Panc1 (cell line): ENCODE results near the gene ERI2. TPM values are rescaled to one million over a fixed set of nuclear protein-coding genes. Genes with fewer than 3 reads are reported as not detected.
"Not testable (repeated sequence)": the region's sequence is repeated elsewhere in the genome, so short reads cannot be mapped to it uniquely, and the experiment has no call there.

Source experiments
- ATAC-seq: fragments of 200-7000 bp; cut with Tn5 transposase; 2 replicates; pipeline ENCODE4 v1.9.1; 2020; ENCODE audit warnings: mild to moderate bottlenecking, moderate library complexity
- BruUV-seq: library from RNA; stranded (reverse); fragments of 400-500 nt; replicated peaks from 2 replicates; lab custom pipeline; 2021; lab: Mats Ljungman, UMichigan
- CTCF ChIA-PET: fragments of 300-600 bp; sonication (Branson Sonifier 250); formaldehyde crosslinking; loops from one replicate; lab custom pipeline; 2022; ENCODE audit warnings: antibody characterized with exemption; lab: Charles Lee
- POLR2A ChIA-PET: fragments of 300-600 bp; sonication (Branson Sonifier 250); formaldehyde crosslinking; loops from one replicate; lab custom pipeline; 2022; ENCODE audit warnings: antibody characterized with exemption; lab: Charles Lee
- DNase-seq: peaks from one replicate; pipeline ENCODE4 v3.0.0-alpha.2; 2010; ENCODE audit warnings: low read depth, low spot score
- H3K27ac ChIP-seq: 2 replicates; pipeline ENCODE4 v1.5.1; 2011; ENCODE audit warnings: mild to moderate bottlenecking, low read length, inconsistent platforms
- H3K27me3 ChIP-seq: fragments of 200-500 bp; sonication (Bioruptor generic); 2 replicates; pipeline ENCODE4 v1.6.0; 2014; ENCODE audit warnings: low read length, inconsistent platforms; ENCODE audit not compliant: control insufficient read depth, insufficient read depth
- H3K36me3 ChIP-seq: fragments of 200-500 bp; sonication (Bioruptor generic); 2 replicates; pipeline ENCODE4 v1.5.1; 2014; ENCODE audit warnings: inconsistent platforms, mild to moderate bottlenecking, low read length, moderate library complexity; ENCODE audit not compliant: control insufficient read depth, insufficient read depth
- H3K4me1 ChIP-seq: 2 replicates; pipeline ENCODE4 v1.5.1; 2011; ENCODE audit warnings: inconsistent platforms, mild to moderate bottlenecking, low read length, moderate library complexity; ENCODE audit not compliant: control insufficient read depth, insufficient read depth
- H3K4me3 ChIP-seq, 2 experiments: 2 replicates each; pipeline ENCODE4 v1.5.1; 2011 to 2012; ENCODE audit warnings: low read depth in 2 of 2, low read length in 2 of 2, mild to moderate bottlenecking in 2 of 2, inconsistent platforms in 1 of 2, moderate library complexity in 1 of 2
- H3K9me3 ChIP-seq: fragments of 200-500 bp; sonication (Bioruptor generic); 2 replicates; pipeline ENCODE4 v1.5.1; 2014; ENCODE audit warnings: low read depth, mild to moderate bottlenecking, inconsistent platforms, low read length, moderate library complexity; ENCODE audit not compliant: control insufficient read depth, insufficient read depth
- POLR2AphosphoS5 ChIP-seq: IDR thresholded peaks from 2 replicates; pipeline ENCODE4 v1.6.1; 2012; ENCODE audit warnings: mild to moderate bottlenecking, low read depth, low read length, moderate library complexity
- SIN3A ChIP-seq: IDR thresholded peaks from 2 replicates; pipeline ENCODE4 v1.6.1; 2012; ENCODE audit warnings: low read depth, mild to moderate bottlenecking, low read length, moderate library complexity, borderline replicate concordance; ENCODE audit not compliant: insufficient read depth
- TCF7L2 ChIP-seq: IDR thresholded peaks from 2 replicates; pipeline ENCODE4 v1.6.1; 2011; ENCODE audit warnings: mild to moderate bottlenecking, low read depth, low read length, inconsistent platforms
- in situ Hi-C: cut with HindIII; loops from 2 replicates; pipeline ENCODE4 v1.10.0; 2016; ENCODE audit warnings: low sequenced_read_pairs, low pct_unique_long_range_greater_than_20kb
- intact Hi-C: fragments of 100-400 bp; cut with micrococcal nuclease; formaldehyde crosslinking; loops from one replicate; pipeline ENCODE4 v1.10.0; 2022; ENCODE audit not compliant: unreplicated experiment
- total RNA-seq: library from RNA; stranded (reverse); gene quantifications from one replicate; pipeline ENCODE4 v1.2.1, GENCODE V29; 2021; ENCODE audit not compliant: unreplicated experiment
- TF ChIP-seq, protein P1 (sequence below), 2 experiments: IDR thresholded peaks; 2 replicates each; pipeline ENCODE4 v1.6.1; 2011 to 2012; ENCODE audit warnings: low read depth in 2 of 2, control low read depth in 1 of 2, low read length in 1 of 2, mild to moderate bottlenecking in 1 of 2, moderate library complexity in 1 of 2; ENCODE audit not compliant: insufficient read depth in 1 of 2
- TF ChIP-seq, protein P2 (sequence below): fragments of 450-650 bp; IDR thresholded peaks from 2 replicates; pipeline ENCODE4 v1.5.1; 2017; ENCODE audit warnings: mild to moderate bottlenecking

The ERI2 gene
- total RNA-seq, 1 experiment from 2014 or later: 20.4 TPM

DNA sequence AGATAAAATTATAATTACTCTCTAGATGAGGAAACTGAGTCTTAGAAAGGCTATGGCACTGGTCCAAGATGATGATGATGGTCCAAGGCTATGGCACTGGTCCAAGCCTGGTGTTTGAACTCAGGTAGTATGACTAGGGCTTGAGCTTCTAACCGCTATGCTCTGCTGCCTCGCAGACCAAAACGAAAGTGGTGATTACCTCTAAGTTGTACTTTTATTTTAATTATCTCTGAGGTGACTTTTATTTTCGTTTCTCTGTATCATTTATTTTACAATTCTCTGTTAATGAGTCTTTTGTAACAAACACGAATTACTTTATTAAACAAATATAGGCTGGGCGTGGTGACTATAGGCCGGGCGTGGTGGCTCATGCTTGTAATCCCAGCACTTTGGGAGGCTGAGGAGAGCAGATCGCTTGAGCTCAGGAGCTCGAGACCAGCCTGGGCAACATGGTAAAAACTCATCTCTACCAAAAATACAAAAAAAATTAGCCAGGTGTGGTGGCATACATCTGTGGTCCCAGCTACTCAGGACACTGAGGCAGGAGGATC is 5.7 kb upstream of the ERI2 start:
- Histone ChIP-seq H3K36me3 (peaks cover 8% of the 10 kb centered on the region), H3K4me1 (peaks cover 9% of the 10 kb centered on the region; the same call in 1 of the 2 replicates), H3K27me3 (no peaks in the 10 kb centered on the region), H3K9me3 (no peaks in the 10 kb centered on the region), H3K4me3 (no peak overlapping the region), H3K27ac (no peak overlapping the region)
- DNase-seq (no peak), ATAC-seq (no peak)
- intact Hi-C loops (no loop called here), in situ Hi-C loops (no loop called here)
- POLR2A ChIA-PET: no interaction called here
- CTCF ChIA-PET: no interaction called here
- no TSS peak for BruUV-seq
- TF ChIP-seq, protein P1, sequence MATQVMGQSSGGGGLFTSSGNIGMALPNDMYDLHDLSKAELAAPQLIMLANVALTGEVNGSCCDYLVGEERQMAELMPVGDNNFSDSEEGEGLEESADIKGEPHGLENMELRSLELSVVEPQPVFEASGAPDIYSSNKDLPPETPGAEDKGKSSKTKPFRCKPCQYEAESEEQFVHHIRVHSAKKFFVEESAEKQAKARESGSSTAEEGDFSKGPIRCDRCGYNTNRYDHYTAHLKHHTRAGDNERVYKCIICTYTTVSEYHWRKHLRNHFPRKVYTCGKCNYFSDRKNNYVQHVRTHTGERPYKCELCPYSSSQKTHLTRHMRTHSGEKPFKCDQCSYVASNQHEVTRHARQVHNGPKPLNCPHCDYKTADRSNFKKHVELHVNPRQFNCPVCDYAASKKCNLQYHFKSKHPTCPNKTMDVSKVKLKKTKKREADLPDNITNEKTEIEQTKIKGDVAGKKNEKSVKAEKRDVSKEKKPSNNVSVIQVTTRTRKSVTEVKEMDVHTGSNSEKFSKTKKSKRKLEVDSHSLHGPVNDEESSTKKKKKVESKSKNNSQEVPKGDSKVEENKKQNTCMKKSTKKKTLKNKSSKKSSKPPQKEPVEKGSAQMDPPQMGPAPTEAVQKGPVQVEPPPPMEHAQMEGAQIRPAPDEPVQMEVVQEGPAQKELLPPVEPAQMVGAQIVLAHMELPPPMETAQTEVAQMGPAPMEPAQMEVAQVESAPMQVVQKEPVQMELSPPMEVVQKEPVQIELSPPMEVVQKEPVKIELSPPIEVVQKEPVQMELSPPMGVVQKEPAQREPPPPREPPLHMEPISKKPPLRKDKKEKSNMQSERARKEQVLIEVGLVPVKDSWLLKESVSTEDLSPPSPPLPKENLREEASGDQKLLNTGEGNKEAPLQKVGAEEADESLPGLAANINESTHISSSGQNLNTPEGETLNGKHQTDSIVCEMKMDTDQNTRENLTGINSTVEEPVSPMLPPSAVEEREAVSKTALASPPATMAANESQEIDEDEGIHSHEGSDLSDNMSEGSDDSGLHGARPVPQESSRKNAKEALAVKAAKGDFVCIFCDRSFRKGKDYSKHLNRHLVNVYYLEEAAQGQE (IDR thresholded peaks at IDR 0.05; ENCODE audit: insufficient read depth in 1 of 2, low read depth in 2 of 2, low read length in 1 of 2): no peak
- TF ChIP-seq SIN3A (no peak), TCF7L2 (no peak), POLR2AphosphoS5 (no peak)
- TF ChIP-seq, protein P2, sequence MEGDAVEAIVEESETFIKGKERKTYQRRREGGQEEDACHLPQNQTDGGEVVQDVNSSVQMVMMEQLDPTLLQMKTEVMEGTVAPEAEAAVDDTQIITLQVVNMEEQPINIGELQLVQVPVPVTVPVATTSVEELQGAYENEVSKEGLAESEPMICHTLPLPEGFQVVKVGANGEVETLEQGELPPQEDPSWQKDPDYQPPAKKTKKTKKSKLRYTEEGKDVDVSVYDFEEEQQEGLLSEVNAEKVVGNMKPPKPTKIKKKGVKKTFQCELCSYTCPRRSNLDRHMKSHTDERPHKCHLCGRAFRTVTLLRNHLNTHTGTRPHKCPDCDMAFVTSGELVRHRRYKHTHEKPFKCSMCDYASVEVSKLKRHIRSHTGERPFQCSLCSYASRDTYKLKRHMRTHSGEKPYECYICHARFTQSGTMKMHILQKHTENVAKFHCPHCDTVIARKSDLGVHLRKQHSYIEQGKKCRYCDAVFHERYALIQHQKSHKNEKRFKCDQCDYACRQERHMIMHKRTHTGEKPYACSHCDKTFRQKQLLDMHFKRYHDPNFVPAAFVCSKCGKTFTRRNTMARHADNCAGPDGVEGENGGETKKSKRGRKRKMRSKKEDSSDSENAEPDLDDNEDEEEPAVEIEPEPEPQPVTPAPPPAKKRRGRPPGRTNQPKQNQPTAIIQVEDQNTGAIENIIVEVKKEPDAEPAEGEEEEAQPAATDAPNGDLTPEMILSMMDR: no peak

DNA sequence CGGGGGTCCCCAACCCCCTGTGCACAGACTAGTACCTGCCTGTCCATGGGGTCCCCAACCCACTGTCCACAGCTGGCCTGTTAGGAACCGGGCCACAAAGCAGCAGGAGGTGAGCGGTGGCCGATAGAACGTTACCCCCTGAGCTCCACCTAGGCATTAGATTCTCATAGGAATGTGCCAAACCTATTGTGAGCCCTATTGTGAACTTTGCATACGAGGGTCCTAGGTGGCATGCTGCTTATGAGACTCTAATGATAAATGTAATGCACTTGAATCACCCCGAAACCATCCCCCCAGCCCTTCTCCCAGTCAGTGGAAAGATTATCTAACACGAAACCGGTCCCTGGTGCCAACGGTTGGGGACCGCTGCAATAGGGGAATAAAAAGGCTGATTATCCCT is 1.6 kb upstream of the ERI2 start:
- peak overlapping the region; percentile 93 for H3K27ac ChIP-seq
- peaks cover 9% of the 10 kb centered on the region for H3K4me1 ChIP-seq
- in situ Hi-C loops: no loop called here
- DNase-seq: no peak
- H3K4me3 ChIP-seq: peak overlapping the region in 1 of 2 experiments; percentile 75; a peak in 1 of 4 replicates
- H3K9me3 ChIP-seq: no peaks in the 10 kb centered on the region
- no TSS peak for BruUV-seq
- intact Hi-C loops: no loop called here
- TF ChIP-seq TCF7L2: no peak
- TF ChIP-seq, protein P1 (IDR thresholded peaks at IDR 0.05; ENCODE audit: insufficient read depth in 1 of 2, low read depth in 2 of 2, low read length in 1 of 2): no peak
- no peak for ATAC-seq
- ChIA-PET POLR2A (no interaction called here), CTCF (interaction anchor here (0.7 kb wide), 1 partner anchor 33 kb away, joined by 5 read pairs; no protein-coding TSS in a partner anchor)
- no peaks in the 10 kb centered on the region for H3K36me3 ChIP-seq
- no peaks in the 10 kb centered on the region for H3K27me3 ChIP-seq

DNA sequence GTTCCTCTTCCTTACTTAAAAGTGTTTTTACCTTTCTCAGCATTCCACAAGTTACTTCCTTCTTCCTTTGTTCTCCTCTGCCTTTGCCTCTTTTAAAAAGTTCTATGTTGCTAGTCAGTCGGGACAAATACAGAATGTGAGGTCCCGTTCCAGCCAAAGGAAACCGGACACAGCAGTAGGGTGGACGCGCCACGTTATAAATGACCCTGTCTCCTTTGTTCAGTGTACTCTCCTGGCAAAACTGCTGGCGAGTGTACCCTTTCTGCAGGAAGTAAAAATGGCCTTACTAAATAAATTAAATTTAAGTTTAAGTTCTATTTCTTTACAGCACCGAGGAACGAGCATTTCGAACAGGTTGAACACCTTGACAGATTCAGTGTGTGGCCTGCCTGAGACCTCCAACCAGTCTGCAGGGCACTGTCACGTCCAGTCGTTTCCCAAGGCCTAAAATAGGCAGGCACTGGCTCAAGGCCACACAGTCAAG is 546 bp downstream of the ERI2 start:
- H3K9me3 ChIP-seq, H3K4me1 ChIP-seq, BruUV-seq, intact Hi-C loops, DNase-seq, POLR2A ChIA-PET, H3K27me3 ChIP-seq, in situ Hi-C loops, H3K36me3 ChIP-seq: not testable (repeated sequence)
- CTCF ChIA-PET: interaction anchor here (0.6 kb wide), 1 partner anchor 41 kb away, joined by 3 read pairs; no protein-coding TSS in a partner anchor
- Histone ChIP-seq H3K4me3 (peak overlapping the region; percentile 62 to 75), H3K27ac (peak overlapping the region; percentile 93)
- ATAC-seq: peak; percentile 8; the same call in 1 of the 2 replicates
